Heart left ventricle (tissue), 13 donors: Measurements from ENCODE around the gene FEM1B.

Experiments
- CTCF ChIP-seq, 12 donors: fragments of 200-600 bp; sonication (generic) in 4 of 12; IDR thresholded peaks; one replicate each; pipeline versions ENCODE4 v1.5.0 to v1.8.0; 2018 to 2022; ENCODE audit warnings: antibody characterized with exemption in 12 of 12, mild to moderate bottlenecking in 5 of 12
- POLR2A ChIP-seq, 2 donors: fragments of 450-650 bp; IDR thresholded peaks; one replicate each; pipeline ENCODE4 v1.6.1; 2017; ENCODE audit warnings: antibody characterized with exemption in 2 of 2, mild to moderate bottlenecking in 2 of 2, moderate library complexity in 2 of 2
- donor health status: ischemic (EF 13 %, LVEDD 7.1; RV severe dilation, severe dysfunction).
- donor health status: DM: no; HTN: yes; CAD: no.
- donor health status: DM: no; HTN: no; CAD: no.
- donor health status: ischemic (EF 25% LVEDD 6.9; RV normal size, moderate dysfunction).
- donor health status: ischemic (EF 25% LVEDD 5.7; RV mildly dilated, moderate dysfunction).
- donor health status: ischemic (EF 35%, LVEDD 5.7; RV mildly dilated, moderate dysfunction).
- donor health status: nonischemic (EF 11% LVEDD 7.7; RV severe dilation, severe dysfunction).
- donor health status: DM: yes; HTN: yes; CAD: no.
- donor health status: PGD.
- donor health status: ischemic (EF 29% LVEDD 5.4; RV normal size, mild dysfunction).
- donor health status: nonischemic (EF 23%, LVEDD 6.1; RV moderate dilation, normal function).

DNA sequence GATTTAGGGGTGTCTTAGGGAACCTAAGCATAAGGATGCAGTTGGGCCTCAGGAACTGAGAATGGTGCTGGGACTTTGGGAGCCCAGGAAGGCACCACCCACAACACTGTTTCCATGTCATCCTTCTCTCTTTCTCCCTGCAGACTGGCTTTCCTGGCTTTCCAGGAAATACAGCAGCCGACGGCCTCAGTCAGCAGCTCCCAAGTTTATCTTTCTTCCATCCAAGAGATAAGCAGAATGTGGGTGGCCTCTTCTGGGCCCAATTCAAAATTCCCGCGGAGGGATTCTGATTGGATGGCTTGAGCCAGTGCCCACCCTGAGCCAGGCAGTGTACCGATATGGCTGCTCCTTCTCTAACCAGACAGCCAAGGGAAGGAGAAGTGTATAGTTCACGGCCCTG lies 43.5 kb upstream of the FEM1B start:
- TF ChIP-seq CTCF (IDR thresholded peaks at IDR 0.05) (no peak), POLR2A (IDR thresholded peaks at IDR 0.05) (no peak)
